8988T (cell line): ENCODE measurements around the gene CISH.

Experiments used
- DNase-seq: peaks from one replicate; pipeline ENCODE4 v3.0.0; 2011

The CISH gene

GRCh38 chr3:50611464-50612233, at the start of gene CISH:
CISH (minus strand) TSS chr3:50611774; CDS start chr3:50611650, 124 bp downstream.
- DNase-seq = peak; percentile 96

GRCh38 chr3:50660386-50660785, 48.8 kb upstream of the CISH start:
- DNase-seq = no peak

GRCh38 chr3:50658831-50659230, 47.3 kb upstream of the CISH start:
- DNase-seq = no peak

GRCh38 chr3:50658416-50658815, 46.8 kb upstream of the CISH start:
- DNase-seq = no peak

GRCh38 chr3:50657816-50658215, 46.2 kb upstream of the CISH start:
- DNase-seq = no peak

- no peak for DNase-seq
Measured at GRCh38 chr3:50657407-50657806, 45.8 kb upstream of the CISH start.

- DNase-seq = no peak
Measured at GRCh38 chr3:50656417-50657195, 45.0 kb upstream of the CISH start.

GRCh38 chr3:50655009-50655830, 43.6 kb upstream of the CISH start:
- DNase-seq = no peak

- no peak for DNase-seq
Measured at GRCh38 chr3:50653937-50654595, 42.5 kb upstream of the CISH start.

- peak; percentile 75 for DNase-seq
Measured at GRCh38 chr3:50652709-50653108, 41.1 kb upstream of the CISH start.

- no peak for DNase-seq
Measured at GRCh38 chr3:50651920-50652529, 40.5 kb upstream of the CISH start.

- DNase-seq = no peak
Measured at GRCh38 chr3:50651445-50651844, 39.9 kb upstream of the CISH start.

GRCh38 chr3:50650018-50650417, 38.4 kb upstream of the CISH start:
- DNase-seq = no peak

- no peak for DNase-seq
Measured at GRCh38 chr3:50649451-50649931, 37.9 kb upstream of the CISH start.

- DNase-seq = no peak
Measured at GRCh38 chr3:50648944-50649343, 37.4 kb upstream of the CISH start.

GRCh38 chr3:50648313-50648712, 36.7 kb upstream of the CISH start:
- no peak for DNase-seq

GRCh38 chr3:50645378-50645777, 33.8 kb upstream of the CISH start:
- no peak for DNase-seq

- no peak for DNase-seq
Measured at GRCh38 chr3:50644561-50644960, 33.0 kb upstream of the CISH start.

GRCh38 chr3:50642382-50642781, 30.8 kb upstream of the CISH start:
- DNase-seq = no peak

- no peak for DNase-seq
Measured at GRCh38 chr3:50639055-50639494, 27.5 kb upstream of the CISH start.

GRCh38 chr3:50637945-50638344, 26.4 kb upstream of the CISH start:
- no peak for DNase-seq

GRCh38 chr3:50637011-50637410, 25.4 kb upstream of the CISH start:
- DNase-seq = no peak
